Stimulated activated CD8-positive, alpha-beta memory T cell treated with anti-CD3 and anti-CD28 coated beads, Interleukin-12 subunit alpha, Interleukin-12 subunit beta, amount 100 ng/mL, for 1 hour (primary cell): ENCODE results near the gene SSX4B.
"Not testable (repeated sequence)": the region's sequence is repeated elsewhere in the genome, so short reads cannot be mapped to it uniquely, and the experiment has no call there.

Experiments used
- DNase-seq: peaks from one replicate; pipeline ENCODE4 v3.0.0-alpha.2; 2020; ENCODE audit warnings: low read depth

Gene SSX4B

GRCh38 chrX:48411860-48412259 lies at the start of gene SSX4B:
TSS of gene SSX4B (minus strand) at chrX:48411960. CDS start at chrX:48411372, 588 bp downstream.
- DNase-seq, result not testable (repeated sequence)

- no peak for DNase-seq
Observed at GRCh38 chrX:48460606-48461005, 48.8 kb upstream of the SSX4B start.

GRCh38 chrX:48460031-48460430 lies 48.3 kb upstream of the SSX4B start:
- no peak for DNase-seq

GRCh38 chrX:48459483-48459882 lies 47.7 kb upstream of the SSX4B start:
- no peak for DNase-seq

- no peak for DNase-seq
Observed at GRCh38 chrX:48458711-48459110, 47.0 kb upstream of the SSX4B start.

GRCh38 chrX:48456628-48457331 lies 45.0 kb upstream of the SSX4B start:
- no peak for DNase-seq

GRCh38 chrX:48451708-48452107 lies 39.9 kb upstream of the SSX4B start:
- DNase-seq, result no peak

GRCh38 chrX:48450076-48450475 lies 38.3 kb upstream of the SSX4B start:
- DNase-seq, result no peak

- not testable (repeated sequence) for DNase-seq
Observed at GRCh38 chrX:48447201-48447600, 35.4 kb upstream of the SSX4B start.

GRCh38 chrX:48433713-48434112 lies 22.0 kb upstream of the SSX4B start:
- not testable (repeated sequence) for DNase-seq

- DNase-seq, result not testable (repeated sequence)
Observed at GRCh38 chrX:48430166-48430565, 18.4 kb upstream of the SSX4B start.

- DNase-seq, result not testable (repeated sequence)
Observed at GRCh38 chrX:48429606-48430005, 17.8 kb upstream of the SSX4B start.

- DNase-seq, result not testable (repeated sequence)
Observed at GRCh38 chrX:48427027-48427716, 15.4 kb upstream of the SSX4B start.

GRCh38 chrX:48397825-48398224 lies 13.9 kb downstream of the SSX4B start:
- not testable (repeated sequence) for DNase-seq

GRCh38 chrX:48396931-48397330 lies 14.8 kb downstream of the SSX4B start:
- DNase-seq, result not testable (repeated sequence)

GRCh38 chrX:48383239-48383638 lies 28.5 kb downstream of the SSX4B start, which contains the start of gene SSX4:
TSS of gene SSX4 (plus strand) at chrX:48383539. CDS start at chrX:48384054, 515 bp downstream.
- not testable (repeated sequence) for DNase-seq

GRCh38 chrX:48370408-48370807 lies 41.4 kb downstream of the SSX4B start:
- DNase-seq, result not testable (repeated sequence)

GRCh38 chrX:48367717-48368408 lies 43.9 kb downstream of the SSX4B start:
- not testable (repeated sequence) for DNase-seq

GRCh38 chrX:48359281-48359680 lies 52.5 kb downstream of the SSX4B start:
- DNase-seq, result not testable (repeated sequence)

- DNase-seq, result no peak
Observed at GRCh38 chrX:48357681-48358080, 54.1 kb downstream of the SSX4B start.

- DNase-seq, result not testable (repeated sequence)
Observed at GRCh38 chrX:48356315-48357094, 55.3 kb downstream of the SSX4B start, which contains the start of gene SSX3. TSS of gene SSX3 (minus strand) at chrX:48356703. CDS start at chrX:48355249, 1,454 bp downstream.
